EH (cell line): Measurements from ENCODE around the gene ST3GAL4.
"Not testable (repeated sequence)": the region's sequence is repeated elsewhere in the genome, so short reads cannot be mapped to it uniquely, and the experiment has no call there.

Experiments
- DNase-seq: peaks from one replicate; pipeline ENCODE4 v3.0.0-alpha.2; 2015; ENCODE audit warnings: low read depth

ST3GAL4 gene

GRCh38 chr11:126387857-126388256, 32.4 kb downstream of the ST3GAL4 start:
- no peak for DNase-seq

DNA sequence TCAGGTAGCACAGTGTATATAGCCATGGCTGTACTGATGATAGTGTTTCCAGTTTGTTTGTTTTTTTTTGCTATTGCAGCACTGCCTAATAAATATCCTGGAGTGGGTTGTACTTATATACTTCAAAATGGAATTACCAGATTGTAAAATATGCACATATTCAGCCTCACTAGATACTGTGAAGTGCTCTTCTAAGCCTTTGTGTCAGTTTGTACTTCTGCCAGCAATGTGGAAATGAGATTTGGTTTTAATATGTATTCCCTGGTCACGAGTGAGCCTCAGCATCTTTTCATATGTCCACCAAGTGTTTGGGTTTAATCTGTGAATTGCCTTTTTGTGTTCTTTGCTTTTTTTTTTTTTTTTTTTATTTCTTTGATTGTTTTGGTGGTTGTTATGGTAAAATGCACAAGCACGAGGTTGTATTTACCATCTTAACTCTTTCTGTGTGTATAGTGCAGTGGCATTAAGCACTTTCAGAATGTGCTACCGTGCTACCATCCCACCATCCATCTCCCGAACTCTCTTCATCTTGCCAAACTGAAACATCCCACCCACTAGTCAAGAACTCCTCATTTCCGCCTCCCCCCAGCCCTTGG, 34.9 kb downstream of the ST3GAL4 start:
- no peak for DNase-seq

DNA sequence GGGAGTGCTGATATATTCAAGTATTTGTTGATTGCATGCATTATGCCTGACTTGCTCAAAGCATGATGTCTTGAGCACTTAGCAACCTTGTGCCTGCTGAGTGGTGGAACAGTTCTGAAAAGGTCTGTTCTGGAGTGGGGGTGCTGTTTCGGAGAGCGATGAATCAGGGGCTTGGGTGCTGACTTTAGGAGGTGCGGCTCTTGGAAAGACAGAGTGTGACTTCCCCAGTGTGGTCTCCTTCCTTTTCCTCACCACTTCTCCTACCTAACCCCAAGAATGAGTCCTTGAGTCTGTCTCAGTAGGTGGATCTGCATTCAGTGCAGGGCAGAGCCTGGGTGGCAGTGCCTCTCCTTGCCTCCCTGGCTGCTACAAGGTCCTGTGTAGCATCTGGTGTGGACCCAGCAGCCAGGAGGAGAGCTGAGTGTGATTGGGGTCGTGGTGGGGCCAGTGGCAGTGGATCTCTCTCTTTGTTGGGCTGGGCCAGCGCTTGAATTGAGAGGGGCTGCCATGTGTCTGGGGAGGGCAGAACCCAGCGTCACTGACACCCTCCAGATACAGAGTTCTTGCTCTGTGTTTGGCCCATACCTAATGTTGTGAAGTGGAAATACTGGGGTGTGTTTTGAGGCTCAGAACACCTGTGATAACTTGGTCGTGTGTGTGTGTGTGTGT, 35.9 kb downstream of the ST3GAL4 start:
- DNase-seq = no peak

- no peak for DNase-seq
Measured at GRCh38 chr11:126391970-126392632, 36.6 kb downstream of the ST3GAL4 start.

DNA sequence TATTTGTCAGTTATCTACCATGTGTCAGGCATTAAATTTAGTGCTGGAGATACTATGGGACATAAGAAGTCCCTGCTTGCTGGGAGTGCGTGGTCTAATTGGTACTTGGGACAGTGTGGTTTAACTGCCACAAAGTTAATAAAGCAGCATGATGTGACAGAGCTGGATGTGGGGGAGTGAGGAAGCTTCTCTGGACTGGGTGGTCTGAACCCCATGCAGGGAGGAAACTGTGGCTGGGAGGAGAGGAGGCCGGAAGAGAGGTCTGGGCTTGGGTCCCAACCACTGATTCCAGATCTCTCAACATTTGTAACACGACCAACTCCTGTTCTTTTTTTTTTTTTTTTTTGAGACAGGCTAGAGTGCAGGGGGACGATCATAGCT, 37.1 kb downstream of the ST3GAL4 start:
- no peak for DNase-seq

DNA sequence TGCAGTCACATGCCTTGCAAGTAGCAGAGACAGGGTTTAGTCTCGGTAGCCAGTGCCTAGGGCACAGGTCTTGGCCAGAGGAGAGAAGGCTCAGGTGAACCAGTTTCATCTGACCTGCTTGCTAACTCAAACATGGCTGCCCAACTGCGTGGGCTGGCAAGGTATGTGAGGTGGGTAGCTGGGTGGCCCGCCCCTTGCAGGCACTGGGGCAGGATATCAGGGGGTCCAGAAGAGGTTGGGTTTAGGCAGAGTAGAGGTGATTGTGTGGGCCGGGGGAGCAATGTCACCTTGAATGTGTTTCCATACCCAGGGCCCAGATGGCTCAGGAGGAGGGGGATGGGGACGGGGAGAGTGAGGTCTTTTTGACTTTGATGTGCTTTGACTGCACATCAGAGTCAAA, 37.7 kb downstream of the ST3GAL4 start:
- no peak for DNase-seq

- no peak for DNase-seq
Measured at GRCh38 chr11:126394036-126394435, 38.5 kb downstream of the ST3GAL4 start.

GRCh38 chr11:126394634-126395072, 39.2 kb downstream of the ST3GAL4 start:
- DNase-seq = peak; percentile 16

DNA sequence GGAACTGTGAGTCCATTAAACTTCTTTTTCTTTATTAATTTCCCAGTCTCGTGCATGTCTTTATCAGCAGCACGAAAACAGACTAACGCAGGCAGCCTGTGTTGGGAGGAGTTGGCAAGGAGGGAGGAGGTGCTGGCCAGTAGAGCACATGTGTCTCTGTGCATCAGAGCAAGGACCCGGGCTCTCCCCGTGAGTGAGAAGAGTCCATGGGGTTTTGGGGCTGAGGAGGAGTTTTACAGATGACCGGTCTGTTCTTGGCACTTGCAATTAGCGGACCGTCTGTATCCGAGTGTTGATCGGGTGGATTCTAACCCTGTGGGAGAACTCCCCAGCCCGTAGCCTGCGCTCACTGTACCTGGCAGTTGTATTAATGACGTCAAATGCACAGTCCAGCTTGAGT, 40.3 kb downstream of the ST3GAL4 start:
- DNase-seq = not testable (repeated sequence)

DNA sequence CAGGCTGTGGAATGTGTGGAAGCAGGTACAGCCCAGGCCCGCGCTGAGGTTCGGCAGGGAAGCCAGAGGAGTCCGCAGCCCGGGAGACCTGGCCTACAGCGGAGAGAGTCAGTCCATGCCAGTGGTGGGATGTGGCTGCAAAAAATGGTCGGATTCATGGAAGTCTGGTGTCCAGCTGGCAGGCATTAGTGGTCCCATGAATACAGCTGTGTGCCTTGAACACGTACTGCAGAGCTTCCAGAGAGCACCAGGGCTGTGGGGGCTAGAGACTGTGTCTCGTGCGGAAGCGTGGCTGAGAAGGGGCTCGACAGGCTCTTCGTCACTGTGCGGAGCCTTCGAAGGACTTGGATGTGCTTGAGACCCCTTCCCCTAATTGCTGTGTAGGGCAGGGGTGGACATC, 40.8 kb downstream of the ST3GAL4 start:
- not testable (repeated sequence) for DNase-seq

DNA sequence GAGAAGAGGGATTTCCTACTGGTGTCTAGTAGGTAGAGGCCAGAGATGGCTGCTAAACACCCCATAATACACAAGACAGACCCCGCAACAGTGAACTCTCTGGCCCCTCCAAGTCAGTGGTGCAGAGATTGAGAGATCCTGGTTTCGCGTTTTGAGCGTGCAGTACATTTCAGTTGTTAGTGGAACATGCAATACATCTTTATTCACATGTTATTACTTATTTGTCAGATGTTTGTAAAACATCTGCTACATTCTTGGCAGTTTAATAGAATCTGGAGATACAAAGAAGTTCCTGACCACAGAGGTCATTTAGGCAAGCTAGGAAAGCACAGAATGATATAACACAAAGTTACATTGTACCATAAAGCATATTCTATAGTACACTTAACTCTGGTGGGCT, 41.5 kb downstream of the ST3GAL4 start:
- DNase-seq = no peak

GRCh38 chr11:126398296-126398695, 42.8 kb downstream of the ST3GAL4 start:
- DNase-seq = no peak

DNA sequence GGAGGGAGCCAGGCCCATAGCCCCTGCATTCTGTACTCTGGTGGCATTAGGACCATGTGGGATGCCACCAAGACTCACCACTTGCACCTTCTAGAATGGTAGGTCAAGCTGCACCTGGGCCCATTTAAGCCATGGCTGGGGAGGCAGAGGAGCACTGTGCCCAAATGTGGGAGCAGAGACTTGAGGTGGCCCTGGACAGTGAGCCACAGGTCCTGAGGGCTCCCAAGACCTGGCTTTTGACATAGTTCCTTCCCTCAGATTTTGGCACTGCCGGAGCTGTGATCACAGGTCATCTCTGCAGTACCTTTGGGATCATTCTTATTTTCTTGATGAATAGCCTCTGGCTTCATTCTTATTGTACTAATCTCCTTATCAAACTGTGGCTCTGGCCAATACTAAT, 43.2 kb downstream of the ST3GAL4 start:
- DNase-seq = no peak

- DNase-seq = no peak
Measured at GRCh38 chr11:126400019-126400418, 44.5 kb downstream of the ST3GAL4 start.

DNA sequence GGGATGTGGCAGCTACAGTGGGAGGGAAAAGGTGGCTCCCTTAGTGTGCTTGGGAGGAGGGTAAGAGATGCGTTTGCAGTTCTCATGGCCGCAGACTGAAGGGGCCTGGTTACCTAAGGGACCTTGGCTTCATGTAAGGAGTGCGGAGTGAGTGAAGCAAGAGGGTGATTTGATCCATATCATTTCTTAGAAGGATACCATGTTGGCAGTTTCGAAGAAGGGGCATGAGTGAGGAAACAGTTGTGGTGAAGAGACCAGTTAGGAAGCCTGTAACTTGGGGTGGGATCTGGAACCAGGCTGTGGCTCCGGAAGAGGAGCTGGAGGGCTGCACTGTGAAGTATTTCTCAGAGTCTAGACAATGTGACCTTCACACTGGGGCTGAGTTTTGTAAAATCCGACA, 45.0 kb downstream of the ST3GAL4 start:
- DNase-seq = no peak

DNA sequence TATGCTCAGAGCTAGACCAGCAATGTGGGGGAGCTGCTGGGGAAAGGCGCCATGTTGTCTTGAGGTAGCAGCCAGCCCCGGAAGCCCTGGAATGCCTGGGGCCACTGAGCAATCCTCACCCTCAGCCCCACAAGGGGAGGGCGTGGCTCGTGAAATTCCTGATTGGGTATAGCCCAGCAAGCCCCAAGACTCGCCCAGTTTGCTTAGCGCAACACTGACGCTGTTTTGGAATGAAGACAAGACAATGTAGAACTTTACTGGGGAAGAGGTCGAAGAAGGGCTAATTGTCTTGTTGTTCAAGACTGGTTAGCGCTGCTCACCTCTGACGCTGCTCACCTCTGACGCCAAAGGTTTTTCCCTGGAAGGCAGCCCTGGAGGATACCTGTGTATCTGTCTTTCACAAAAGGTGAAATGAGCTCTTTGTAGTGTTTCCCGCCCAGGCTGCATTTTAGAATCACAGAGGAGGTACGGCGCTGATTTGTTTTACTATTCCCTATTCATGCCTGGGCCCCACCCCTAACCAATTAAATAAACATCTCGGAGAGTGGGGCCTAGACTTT, 47.6 kb downstream of the ST3GAL4 start:
- DNase-seq = peak; percentile 27

GRCh38 chr11:126403658-126404057, 48.2 kb downstream of the ST3GAL4 start:
- no peak for DNase-seq

- peak; percentile 50 for DNase-seq
Measured at GRCh38 chr11:126404367-126404766, 48.9 kb downstream of the ST3GAL4 start.

GRCh38 chr11:126405374-126405773, 49.9 kb downstream of the ST3GAL4 start:
- DNase-seq = no peak

DNA sequence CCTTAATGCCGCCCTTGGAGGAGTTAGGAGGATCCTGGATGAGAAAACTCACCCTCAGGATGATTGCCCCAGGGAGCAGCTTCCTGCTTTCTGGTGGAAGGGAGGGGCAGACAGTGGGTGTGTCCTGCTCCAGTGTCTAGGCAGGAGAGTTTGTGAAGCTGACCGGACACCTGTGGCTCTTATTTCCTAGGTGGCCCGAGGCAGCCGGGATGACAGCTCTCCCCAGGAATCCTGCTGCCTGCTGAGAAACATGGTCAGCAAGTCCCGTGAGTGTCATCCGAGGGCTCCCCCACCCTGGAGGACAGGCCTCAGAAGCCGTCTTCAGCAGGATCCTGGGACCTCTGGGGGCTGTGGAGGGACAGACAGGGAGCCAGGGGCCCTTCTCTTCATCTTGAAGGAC, 50.4 kb downstream of the ST3GAL4 start:
- DNase-seq = no peak

GRCh38 chr11:126406368-126406767, 50.9 kb downstream of the ST3GAL4 start:
- DNase-seq = no peak

DNA sequence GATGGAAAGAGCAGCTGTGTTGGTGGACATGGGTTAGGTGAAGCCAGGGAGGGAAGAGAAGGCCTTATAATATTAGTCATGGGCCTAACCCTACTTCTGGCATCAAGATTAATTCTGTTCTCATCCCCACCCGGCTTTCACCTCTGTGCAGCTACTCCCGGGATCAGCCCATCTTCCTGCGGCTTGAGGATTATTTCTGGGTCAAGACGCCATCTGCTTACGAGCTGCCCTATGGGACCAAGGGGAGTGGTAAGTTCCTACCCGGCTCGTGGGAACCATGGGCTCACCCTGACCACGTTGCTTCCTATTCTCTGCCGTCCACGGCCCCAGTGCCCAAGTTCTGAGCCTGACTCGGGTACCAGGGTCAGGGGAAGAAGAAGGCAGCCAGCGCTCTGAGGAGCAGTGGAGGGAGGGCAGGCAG, 51.6 kb downstream of the ST3GAL4 start:
- DNase-seq = no peak

DNA sequence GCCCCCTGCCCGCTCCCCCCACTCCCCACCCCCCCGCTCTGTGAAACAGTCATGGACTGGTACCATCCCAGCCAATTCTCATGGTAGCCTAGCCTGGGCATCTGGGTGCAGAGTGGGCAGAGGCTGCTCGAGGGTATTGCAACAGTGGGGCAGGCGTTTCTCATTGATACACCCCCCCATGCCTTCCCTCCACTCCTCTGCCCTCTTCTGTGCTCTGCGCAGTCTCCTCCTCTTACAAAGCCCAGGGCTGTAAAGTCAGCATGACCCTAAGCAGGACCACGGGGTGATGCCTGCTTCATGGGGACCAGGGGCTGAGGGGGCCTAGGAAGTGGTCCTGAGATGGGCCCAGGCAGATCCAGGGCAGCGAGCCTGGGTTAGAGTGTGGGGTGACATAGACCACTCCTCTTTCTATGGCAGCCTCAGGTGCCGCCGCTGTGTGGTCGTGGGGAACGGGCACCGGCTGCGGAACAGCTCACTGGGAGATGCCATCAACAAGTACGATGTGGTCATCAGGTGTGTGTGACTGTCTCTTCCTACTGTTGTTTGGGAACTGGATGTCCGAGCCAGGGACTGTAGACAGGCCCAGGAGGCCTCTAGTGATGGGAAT, 52.3 kb downstream of the ST3GAL4 start:
- no peak for DNase-seq
